Measurements from ENCODE around the gene IGFBP4.

The IGFBP4 gene

DNA sequence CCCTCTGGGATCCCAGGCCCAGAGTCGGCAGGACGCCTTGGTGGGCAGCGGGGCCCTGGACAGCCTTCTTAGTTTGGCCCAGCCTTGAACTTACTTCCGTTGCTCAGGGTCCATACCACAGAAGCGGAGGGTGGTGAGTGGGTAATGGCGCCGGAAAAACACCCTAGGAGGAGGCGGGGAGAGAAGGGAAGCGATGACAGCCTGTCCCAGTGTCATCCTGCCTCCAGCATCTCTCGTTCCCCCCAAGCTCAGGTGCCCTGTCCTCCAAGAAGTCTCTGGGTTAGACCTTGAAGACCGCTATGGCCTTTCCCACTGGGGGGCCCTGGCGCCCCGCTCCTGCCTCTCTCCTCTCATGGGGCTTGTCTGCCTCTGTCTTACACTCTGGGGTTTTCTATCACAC is 35.2 kb downstream of the IGFBP4 start:
- Histone ChIP-seq H3K4me3 (ENCODE audit: low read length) (no peak overlapping the region), H3K27ac (ENCODE audit: low read length) (no peak overlapping the region), H3K27me3 (ENCODE audit: insufficient read depth, low read length) (no peaks in the 10 kb centered on the region), H3K9me3 (ENCODE audit: insufficient read depth, low read depth, low read length) (no peaks in the 10 kb centered on the region), H3K9ac (ENCODE audit: low read depth, low read length) (no peak overlapping the region), H3K4me1 (ENCODE audit: insufficient read depth, low read length) (peaks cover 5% of the 10 kb centered on the region; the same call in 1 of the 2 replicates), H3K36me3 (ENCODE audit: insufficient read depth, low read depth, low read length) (no peaks in the 10 kb centered on the region)

DNA sequence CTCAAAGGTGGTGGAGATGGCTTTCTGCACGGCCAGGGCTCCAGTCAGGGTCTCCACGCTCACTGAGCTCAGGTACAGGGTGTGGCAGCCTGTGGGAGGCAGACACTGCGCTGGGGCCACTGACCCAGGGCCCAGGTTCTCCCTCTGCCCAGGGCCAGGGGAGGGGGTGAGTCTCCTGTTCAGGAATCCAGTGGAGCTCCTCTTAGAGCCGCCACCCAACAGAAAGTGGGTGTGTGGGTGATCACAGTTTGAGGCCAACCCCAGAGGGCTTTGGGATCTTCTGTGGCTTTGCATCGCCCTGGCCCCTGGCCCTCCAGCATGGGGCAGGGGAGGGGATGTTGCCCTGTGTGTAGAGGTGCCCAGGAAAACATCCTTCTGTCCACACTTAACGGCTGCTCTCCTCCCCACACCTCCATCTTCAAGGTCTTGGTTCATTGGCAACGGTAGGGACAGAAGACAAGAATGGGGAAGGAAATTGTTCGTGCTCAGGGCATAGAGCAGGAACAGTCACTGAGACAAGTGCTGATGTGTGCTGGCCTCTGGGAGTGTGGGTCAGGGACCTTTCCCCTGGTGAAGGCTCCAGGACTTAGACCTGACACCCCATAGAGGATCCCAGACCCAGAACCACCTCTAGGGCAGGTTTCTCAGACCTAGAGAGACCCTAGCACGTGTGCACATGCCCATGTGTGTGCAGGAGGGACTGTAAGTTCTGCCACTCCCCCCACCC is 36.7 kb downstream of the IGFBP4 start:
- Histone ChIP-seq H3K4me3 (ENCODE audit: low read length) (no peak overlapping the region), H3K27me3 (ENCODE audit: insufficient read depth, low read length) (no peaks in the 10 kb centered on the region), H3K4me1 (ENCODE audit: insufficient read depth, low read length) (0 out of 2 replicates have a peak, but pooled peaks cover 2% of the 10 kb centered on the region), H3K36me3 (ENCODE audit: insufficient read depth, low read depth, low read length) (no peaks in the 10 kb centered on the region), H3K9ac (ENCODE audit: low read depth, low read length) (no peak overlapping the region), H3K27ac (ENCODE audit: low read length) (no peak overlapping the region), H3K9me3 (ENCODE audit: insufficient read depth, low read depth, low read length) (no peaks in the 10 kb centered on the region)

DNA sequence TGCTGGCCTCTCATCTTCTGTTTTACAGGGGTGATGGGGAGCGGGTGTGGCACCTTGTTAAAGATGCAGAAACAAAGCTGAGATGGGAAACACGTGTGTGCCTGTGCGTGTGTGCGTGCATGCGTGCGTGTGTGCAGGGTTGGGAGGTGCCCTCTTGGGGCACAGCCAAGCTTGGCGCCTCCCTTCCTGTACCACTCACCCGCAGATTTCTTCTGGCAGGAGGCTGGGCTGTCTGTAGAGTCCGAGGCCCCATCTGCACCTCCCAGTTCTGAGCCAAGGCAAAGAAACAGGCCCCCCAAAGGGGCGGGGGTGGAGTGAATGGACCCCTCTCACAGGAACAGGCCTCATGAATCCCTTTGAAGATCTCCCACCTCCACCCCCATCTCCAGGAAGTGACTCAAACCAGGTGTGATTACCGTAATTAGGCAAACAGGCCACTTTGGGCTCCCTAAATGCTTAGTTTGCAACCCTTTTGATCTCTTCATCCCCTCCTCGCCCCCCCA is 37.3 kb downstream of the IGFBP4 start:
- H3K4me3 ChIP-seq (ENCODE audit: low read length) = no peak overlapping the region

GRCh38 chr17:40481106-40481505 is 37.9 kb downstream of the IGFBP4 start:
- Histone ChIP-seq H3K4me1 (ENCODE audit: insufficient read depth, low read length) (no peaks in the 10 kb centered on the region; the same call in 1 of the 2 replicates), H3K27me3 (ENCODE audit: insufficient read depth, low read length) (no peaks in the 10 kb centered on the region), H3K9ac (ENCODE audit: low read depth, low read length) (no peak overlapping the region), H3K36me3 (ENCODE audit: insufficient read depth, low read depth, low read length) (no peaks in the 10 kb centered on the region), H3K4me3 (ENCODE audit: low read length) (no peak overlapping the region), H3K27ac (ENCODE audit: low read length) (no peak overlapping the region), H3K9me3 (ENCODE audit: insufficient read depth, low read depth, low read length) (no peaks in the 10 kb centered on the region)

More for the DNA sequence above, 37.3 kb downstream of the IGFBP4 start:
- Histone ChIP-seq H3K27ac (ENCODE audit: low read length) (no peak overlapping the region), H3K9ac (ENCODE audit: low read depth, low read length) (no peak overlapping the region), H3K36me3 (ENCODE audit: insufficient read depth, low read depth, low read length) (no peaks in the 10 kb centered on the region), H3K27me3 (ENCODE audit: insufficient read depth, low read length) (no peaks in the 10 kb centered on the region), H3K9me3 (ENCODE audit: insufficient read depth, low read depth, low read length) (no peaks in the 10 kb centered on the region), H3K4me1 (ENCODE audit: insufficient read depth, low read length) (0 out of 2 replicates have a peak, but pooled peaks cover 2% of the 10 kb centered on the region)

DNA sequence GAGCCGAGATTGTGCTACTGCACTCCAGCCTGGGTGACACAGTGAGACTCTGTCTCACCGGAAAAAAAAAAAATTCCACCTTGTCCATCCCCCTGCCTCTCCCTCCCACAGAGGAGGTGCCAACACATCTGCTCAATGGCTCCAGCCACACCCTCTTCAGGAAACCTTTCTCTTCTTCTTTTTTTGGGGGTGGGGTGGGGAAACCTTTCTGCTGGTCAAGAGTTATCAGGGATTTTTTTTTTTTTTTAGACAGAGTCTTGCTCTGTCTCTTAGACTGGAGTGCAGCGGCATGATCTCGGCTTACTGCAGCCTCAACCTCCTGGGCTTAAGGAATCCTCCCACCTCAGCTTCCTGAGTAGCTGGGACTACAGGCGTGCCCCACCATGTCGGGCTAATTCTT is 39.5 kb downstream of the IGFBP4 start:
- Histone ChIP-seq H3K4me3 (ENCODE audit: low read length) (no peak overlapping the region), H3K27me3 (ENCODE audit: insufficient read depth, low read length) (no peaks in the 10 kb centered on the region), H3K9me3 (ENCODE audit: insufficient read depth, low read depth, low read length) (no peaks in the 10 kb centered on the region), H3K9ac (ENCODE audit: low read depth, low read length) (no peak overlapping the region), H3K27ac (ENCODE audit: low read length) (no peak overlapping the region), H3K4me1 (ENCODE audit: insufficient read depth, low read length) (peaks cover 2% of the 10 kb centered on the region; the same call in 1 of the 2 replicates), H3K36me3 (ENCODE audit: insufficient read depth, low read depth, low read length) (no peaks in the 10 kb centered on the region)

GRCh38 chr17:40483679-40484078 is 40.4 kb downstream of the IGFBP4 start:
- Histone ChIP-seq H3K27me3 (ENCODE audit: insufficient read depth, low read length) (no peaks in the 10 kb centered on the region), H3K27ac (ENCODE audit: low read length) (no peak overlapping the region), H3K9me3 (ENCODE audit: insufficient read depth, low read depth, low read length) (no peaks in the 10 kb centered on the region), H3K4me1 (ENCODE audit: insufficient read depth, low read length) (peaks cover 2% of the 10 kb centered on the region; the same call in 1 of the 2 replicates), H3K4me3 (ENCODE audit: low read length) (no peak overlapping the region), H3K9ac (ENCODE audit: low read depth, low read length) (no peak overlapping the region), H3K36me3 (ENCODE audit: insufficient read depth, low read depth, low read length) (no peaks in the 10 kb centered on the region)

DNA sequence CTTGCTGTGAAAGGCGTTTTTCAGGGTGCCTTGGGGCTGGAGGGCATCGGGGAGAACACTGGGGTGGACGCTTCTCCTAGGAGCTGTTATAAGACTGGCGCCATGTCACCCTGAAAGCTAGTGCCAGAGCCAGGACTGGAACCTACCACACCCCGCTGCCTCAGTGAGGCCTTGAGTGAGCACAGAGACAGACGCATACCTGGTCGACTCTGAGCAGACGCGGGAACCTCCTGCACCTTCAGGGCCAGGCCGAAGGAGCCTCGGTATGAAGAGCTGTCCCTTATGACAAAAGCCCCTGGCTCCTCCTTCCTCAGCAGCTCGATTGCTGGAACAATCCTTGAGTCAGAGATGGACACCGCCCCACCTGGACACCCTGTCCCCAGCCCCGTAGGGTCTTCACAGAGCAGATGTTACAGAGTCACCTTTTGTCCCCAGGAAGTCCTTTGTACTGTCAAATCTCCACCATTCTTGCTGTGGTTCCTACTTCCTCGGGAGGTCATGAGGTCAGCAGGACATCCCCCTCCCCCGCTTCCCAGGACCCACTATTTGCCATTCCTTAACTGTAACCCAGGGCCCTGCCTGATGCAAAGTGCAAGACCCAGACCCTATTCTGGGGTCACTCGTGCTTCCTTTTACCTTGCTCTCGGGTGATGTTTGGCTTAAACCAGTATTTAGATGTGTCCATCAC is 41.2 kb downstream of the IGFBP4 start:
- Histone ChIP-seq H3K4me3 (ENCODE audit: low read length) (no peak overlapping the region), H3K27ac (ENCODE audit: low read length) (no peak overlapping the region), H3K27me3 (ENCODE audit: insufficient read depth, low read length) (no peaks in the 10 kb centered on the region), H3K4me1 (ENCODE audit: insufficient read depth, low read length) (peaks cover 2% of the 10 kb centered on the region), H3K36me3 (ENCODE audit: insufficient read depth, low read depth, low read length) (no peaks in the 10 kb centered on the region), H3K9ac (ENCODE audit: low read depth, low read length) (no peak overlapping the region), H3K9me3 (ENCODE audit: insufficient read depth, low read depth, low read length) (no peaks in the 10 kb centered on the region)

GRCh38 chr17:40484973-40485530 is 41.8 kb downstream of the IGFBP4 start:
- Histone ChIP-seq H3K4me3 (ENCODE audit: low read length) (no peak overlapping the region), H3K9me3 (ENCODE audit: insufficient read depth, low read depth, low read length) (no peaks in the 10 kb centered on the region), H3K4me1 (ENCODE audit: insufficient read depth, low read length) (peaks cover 7% of the 10 kb centered on the region), H3K36me3 (ENCODE audit: insufficient read depth, low read depth, low read length) (no peaks in the 10 kb centered on the region), H3K9ac (ENCODE audit: low read depth, low read length) (no peak overlapping the region), H3K27me3 (ENCODE audit: insufficient read depth, low read length) (no peaks in the 10 kb centered on the region), H3K27ac (ENCODE audit: low read length) (no peak overlapping the region)

- no peak overlapping the region for H3K27ac ChIP-seq (ENCODE audit: low read length)
- H3K4me3 ChIP-seq (ENCODE audit: low read length) = no peak overlapping the region
- peaks cover 16% of the 10 kb centered on the region for H3K4me1 ChIP-seq (ENCODE audit: insufficient read depth, low read length)
- no peaks in the 10 kb centered on the region for H3K27me3 ChIP-seq (ENCODE audit: insufficient read depth, low read length)
- H3K9ac ChIP-seq (ENCODE audit: low read depth, low read length) = no peak overlapping the region
- H3K36me3 ChIP-seq (ENCODE audit: insufficient read depth, low read depth, low read length) = no peaks in the 10 kb centered on the region
- H3K9me3 ChIP-seq (ENCODE audit: insufficient read depth, low read depth, low read length) = no peaks in the 10 kb centered on the region
These were observed 42.7 kb downstream of the IGFBP4 start for GRCh38 chr17:40485851-40486521.

- H3K4me3 ChIP-seq (ENCODE audit: low read length) = no peak overlapping the region
- H3K9me3 ChIP-seq (ENCODE audit: insufficient read depth, low read depth, low read length) = no peaks in the 10 kb centered on the region
- peaks cover 20% of the 10 kb centered on the region for H3K4me1 ChIP-seq (ENCODE audit: insufficient read depth, low read length)
- no peak overlapping the region for H3K9ac ChIP-seq (ENCODE audit: low read depth, low read length)
- H3K27ac ChIP-seq (ENCODE audit: low read length) = no peak overlapping the region
- no peaks in the 10 kb centered on the region for H3K27me3 ChIP-seq (ENCODE audit: insufficient read depth, low read length)
- H3K36me3 ChIP-seq (ENCODE audit: insufficient read depth, low read depth, low read length) = no peaks in the 10 kb centered on the region
These were observed 43.5 kb downstream of the IGFBP4 start for GRCh38 chr17:40486522-40487370.

Measured in iPS-20b (cell line).